Dermis microvascular lymphatic vessel endothelial cell (primary cell): Measurements from ENCODE around the gene PBX2. TPM values are rescaled to one million over a fixed set of nuclear protein-coding genes. Genes with fewer than 3 reads are reported as not detected.
A peak's percentile ranks its signal among the peaks of the same experiment; 100 is the strongest.
"Not testable (repeated sequence)": the region's sequence is repeated elsewhere in the genome, so short reads cannot be mapped to it uniquely, and the experiment has no call there.

Source experiments
- DNase-seq, 2 donors: peaks; one replicate each; pipeline versions ENCODE4 v3.0.0 to v3.0.0-alpha.2; 2010; ENCODE audit warnings: low read depth in 2 of 2
- total RNA-seq: library from RNA; depleted of rRNA; stranded (reverse); fragments of >200 nt; gene quantifications from 2 replicates; pipeline ENCODE4 v1.2.1, GENCODE V29; 2014

PBX2 gene
- 37.2 and 46.8 TPM in 2 replicates for total RNA-seq

GRCh38 chr6:32190054-32190851, at the start of gene PBX2:
TSS of gene PBX2 (minus strand) at chr6:32190202. CDS start at chr6:32189915, 287 bp downstream.
- DNase-seq = peak; percentile 91 to 98

GRCh38 chr6:32239462-32239861, 49.5 kb upstream of the PBX2 start:
- DNase-seq = no peak

GRCh38 chr6:32234934-32235333, 44.9 kb upstream of the PBX2 start:
- peak in 1 of 2 donors; percentile 50 for DNase-seq

- no peak for DNase-seq
Measured at GRCh38 chr6:32226434-32226833, 36.4 kb upstream of the PBX2 start.

GRCh38 chr6:32224696-32225095, 34.7 kb upstream of the PBX2 start:
- DNase-seq = no peak

- DNase-seq = peak in 1 of 2 donors; percentile 46
Measured at GRCh38 chr6:32223258-32224235, 33.5 kb upstream of the PBX2 start, which contains the start of gene NOTCH4. TSS of gene NOTCH4 (minus strand) at chr6:32224067. CDS start at chr6:32223928, 139 bp downstream.

- DNase-seq = peak in 1 of 2 donors; percentile 11
Measured at GRCh38 chr6:32222333-32223230, 32.6 kb upstream of the PBX2 start.

GRCh38 chr6:32220021-32220420, 30.0 kb upstream of the PBX2 start:
- no peak for DNase-seq

GRCh38 chr6:32218167-32218566, 28.2 kb upstream of the PBX2 start:
- DNase-seq = no peak

- DNase-seq = no peak
Measured at GRCh38 chr6:32216998-32217397, 27.0 kb upstream of the PBX2 start.

GRCh38 chr6:32216285-32216684, 26.3 kb upstream of the PBX2 start:
- no peak for DNase-seq

- DNase-seq = no peak
Measured at GRCh38 chr6:32215617-32216016, 25.6 kb upstream of the PBX2 start.

GRCh38 chr6:32214126-32214525, 24.1 kb upstream of the PBX2 start:
- DNase-seq = no peak

GRCh38 chr6:32213649-32214048, 23.6 kb upstream of the PBX2 start:
- DNase-seq = no peak

GRCh38 chr6:32212076-32212760, 22.2 kb upstream of the PBX2 start:
- DNase-seq = no peak

- not testable (repeated sequence) for DNase-seq
Measured at GRCh38 chr6:32211432-32211831, 21.4 kb upstream of the PBX2 start.

GRCh38 chr6:32210191-32210601, 20.2 kb upstream of the PBX2 start:
- DNase-seq = no peak

- DNase-seq = no peak
Measured at GRCh38 chr6:32208996-32209395, 19.0 kb upstream of the PBX2 start.

GRCh38 chr6:32204268-32204715, 14.3 kb upstream of the PBX2 start:
- DNase-seq = no peak
